H1 (cell line): ENCODE data around the gene KIAA0319L. TPM values are rescaled to one million over a fixed set of nuclear protein-coding genes. Genes with fewer than 3 reads are reported as not detected.

ENCODE experiments used
- CTCF ChIA-PET: fragments of 300-600 bp; sonication (Branson Sonifier 250); formaldehyde crosslinking; loops from one replicate; lab custom pipeline; 2021; ENCODE audit not compliant: partially characterized antibody; lab: Charles Lee
- POLR2A ChIA-PET: fragments of 300-600 bp; sonication (Branson Sonifier 250); formaldehyde crosslinking; loops from one replicate; lab custom pipeline; 2021; ENCODE audit warnings: inconsistent platforms; ENCODE audit not compliant: partially characterized antibody; lab: Charles Lee
- DNase-seq, 2 experiments: peaks; one replicate each; pipeline versions ENCODE4 v3.0.0 to v3.0.0-alpha.2; 2010 to 2022; ENCODE audit warnings: low spot score in 2 of 2, low read depth in 1 of 2, mixed read lengths in 1 of 2
- FAIRE-seq: peaks from 2 replicates; lab custom pipeline; 2011; peaks lifted over from hg19 to GRCh38; lab: Jason Lieb, UNC
- H2AFZ ChIP-seq: 2 replicates; pipeline ENCODE4 v1.8.1; 2012; ENCODE audit warnings: low read length, inconsistent platforms
- H2AK5ac ChIP-seq: 2 replicates; pipeline ENCODE4 v1.6.1; 2013; ENCODE audit warnings: low read depth, low read length
- H2BK120ac ChIP-seq: replicated peaks from 2 replicates; pipeline ENCODE3; 2013; ENCODE audit warnings: low read depth, low read length, inconsistent platforms
- H2BK12ac ChIP-seq: 2 replicates; pipeline ENCODE4 v1.6.1; 2013; ENCODE audit warnings: low read depth, low read length
- H2BK15ac ChIP-seq: 2 replicates; pipeline ENCODE4 v1.6.1; 2013; ENCODE audit warnings: low read length
- H2BK20ac ChIP-seq: 2 replicates; pipeline ENCODE4 v1.6.1; 2013; ENCODE audit warnings: low read length
- H2BK5ac ChIP-seq: 2 replicates; pipeline ENCODE4 v1.6.1; 2013; ENCODE audit warnings: low read depth, low read length
- H3K14ac ChIP-seq: 2 replicates; pipeline ENCODE4 v1.6.1; 2013; ENCODE audit warnings: inconsistent platforms; ENCODE audit not compliant: insufficient read length
- H3K18ac ChIP-seq: 2 replicates; pipeline ENCODE4 v1.6.1; 2013; ENCODE audit warnings: low read length; ENCODE audit errors: extremely low read depth
- H3K23ac ChIP-seq: 2 replicates; pipeline ENCODE4 v1.6.1; 2013; ENCODE audit warnings: inconsistent platforms; ENCODE audit not compliant: insufficient read length
- H3K23me2 ChIP-seq: 2 replicates; pipeline ENCODE4 v1.6.1; 2013; ENCODE audit warnings: low read depth, low read length
- H3K27ac ChIP-seq: 2 replicates; pipeline ENCODE4 v1.6.1; 2011; ENCODE audit warnings: low read depth, low read length, inconsistent platforms
- H3K27me3 ChIP-seq, 4 experiments: replicated peaks in 1 of 4; 1 replicate in 1 of 4; 2 replicates in 3 of 4; pipeline versions ENCODE4 v1.6.1 to v1.8.1; 2011 to 2013; ENCODE audit warnings: low read length in 3 of 4, mild to moderate bottlenecking in 3 of 4, inconsistent platforms in 2 of 4, mixed read lengths in 2 of 4, moderate library complexity in 1 of 4; ENCODE audit not compliant: control insufficient read depth in 3 of 4, insufficient read depth in 3 of 4; ENCODE audit errors: extremely low read depth in 1 of 4
- H3K36me3 ChIP-seq, 4 experiments: 2 replicates each; pipeline versions ENCODE4 v1.6.1 to v1.8.1; 2011 to 2013; ENCODE audit warnings: mild to moderate bottlenecking in 4 of 4, low read length in 3 of 4, moderate library complexity in 2 of 4, control low read depth in 1 of 4, inconsistent platforms in 1 of 4; ENCODE audit not compliant: insufficient read depth in 4 of 4, control insufficient read depth in 2 of 4
- H3K4ac ChIP-seq: replicated peaks from 2 replicates; pipeline ENCODE3; 2013; ENCODE audit warnings: low read length, low read depth, mixed read lengths, inconsistent platforms; ENCODE audit not compliant: insufficient read length
- H3K4me1 ChIP-seq, 4 experiments: replicated peaks in 1 of 4; 1 replicate in 1 of 4; 2 replicates in 3 of 4; pipeline versions ENCODE4 v1.6.1 to v1.8.1; 2011 to 2013; ENCODE audit warnings: low read length in 3 of 4, inconsistent platforms in 2 of 4, mixed read lengths in 1 of 4; ENCODE audit not compliant: insufficient read depth in 4 of 4, control insufficient read depth in 3 of 4
- H3K4me2 ChIP-seq, 2 experiments: 2 replicates each; pipeline versions ENCODE4 v1.6.1 to v1.8.1; 2011 to 2013; ENCODE audit warnings: low read depth in 2 of 2, low read length in 2 of 2, control low read depth in 1 of 2, inconsistent platforms in 1 of 2, mild to moderate bottlenecking in 1 of 2; ENCODE audit not compliant: insufficient read depth in 1 of 2
- H3K4me3 ChIP-seq, 4 experiments: fragments of 200-600, 300-600 bp in 1 of 4; sonication (generic), shearing (Covaris generic), sonication (Bioruptor Twin) in 1 of 4; 2 replicates each; pipeline versions ENCODE4 v1.5.1 to v1.8.1; 2011 to 2016; ENCODE audit warnings: low read length in 4 of 4, low read depth in 3 of 4, control low read depth in 2 of 4, inconsistent platforms in 2 of 4, mild to moderate bottlenecking in 2 of 4, mixed read lengths in 1 of 4, moderate library complexity in 1 of 4; ENCODE audit not compliant: insufficient read depth in 2 of 4; ENCODE audit errors: extremely low read depth in 1 of 4
- H3K56ac ChIP-seq: replicated peaks from 2 replicates; pipeline ENCODE3; 2013; ENCODE audit warnings: low read depth, mild to moderate bottlenecking, mixed read lengths, low read length, inconsistent platforms; ENCODE audit not compliant: insufficient read length
- H3K79me1 ChIP-seq: 2 replicates; pipeline ENCODE4 v1.6.1; 2013; ENCODE audit warnings: low read depth, low read length, control low read depth
- H3K79me2 ChIP-seq, 2 experiments: 2 replicates each; pipeline versions ENCODE4 v1.6.1 to v1.8.1; 2012 to 2013; ENCODE audit warnings: low read length in 2 of 2, mild to moderate bottlenecking in 2 of 2, inconsistent platforms in 1 of 2; ENCODE audit not compliant: insufficient read depth in 2 of 2, control insufficient read depth in 1 of 2
- H3K9ac ChIP-seq, 4 experiments: replicated peaks in 1 of 4; 1 replicate in 1 of 4; 2 replicates in 3 of 4; pipeline versions ENCODE4 v1.6.1 to v1.8.1; 2011 to 2013; ENCODE audit warnings: low read depth in 3 of 4, low read length in 3 of 4, control low read depth in 2 of 4, mild to moderate bottlenecking in 2 of 4, moderate library complexity in 2 of 4, inconsistent platforms in 1 of 4; ENCODE audit errors: extremely low read depth in 1 of 4
- H3K9me3 ChIP-seq, 2 experiments: 2 replicates each; pipeline versions ENCODE4 v1.6.1 to v1.8.1; 2012 to 2013; ENCODE audit warnings: mild to moderate bottlenecking in 2 of 2, moderate library complexity in 2 of 2, control low read depth in 1 of 2, inconsistent platforms in 1 of 2, low read depth in 1 of 2, low read length in 1 of 2, mixed read lengths in 1 of 2; ENCODE audit not compliant: insufficient read depth in 2 of 2
- H4K20me1 ChIP-seq, 2 experiments: replicated peaks in 1 of 2; 2 replicates each; pipeline versions ENCODE3 to v1.8.1; 2011 to 2013; ENCODE audit warnings: inconsistent platforms in 2 of 2, low read length in 2 of 2, mild to moderate bottlenecking in 1 of 2; ENCODE audit not compliant: insufficient read depth in 2 of 2, control insufficient read depth in 1 of 2
- H4K5ac ChIP-seq: 2 replicates; pipeline ENCODE4 v1.6.1; 2013; ENCODE audit warnings: low read length, low read depth, mixed read lengths, inconsistent platforms; ENCODE audit not compliant: insufficient read length
- H4K8ac ChIP-seq: 2 replicates; pipeline ENCODE4 v1.8.0; 2013; ENCODE audit warnings: mild to moderate bottlenecking, moderate library complexity, low read length, inconsistent platforms; ENCODE audit not compliant: insufficient read depth; ENCODE audit errors: extremely low read depth
- H4K91ac ChIP-seq: replicated peaks from 2 replicates; pipeline ENCODE3; 2013; ENCODE audit warnings: low read length, mixed read lengths, inconsistent platforms; ENCODE audit not compliant: insufficient read length
- ATF3 ChIP-seq: IDR thresholded peaks from 2 replicates; pipeline ENCODE4 v1.6.1; 2011; ENCODE audit warnings: low read depth, mild to moderate bottlenecking, low read length; ENCODE audit not compliant: insufficient read depth
- BACH1 ChIP-seq: IDR thresholded peaks from 2 replicates; pipeline ENCODE4 v1.6.1; 2012; ENCODE audit warnings: low read length, improper control_type of control experiment
- GABPA ChIP-seq: IDR thresholded peaks from 2 replicates; pipeline ENCODE4 v1.6.1; 2011; ENCODE audit warnings: mild to moderate bottlenecking, low read length, moderate library complexity, borderline replicate concordance; ENCODE audit not compliant: insufficient read depth
- HDAC6 ChIP-seq: IDR thresholded peaks from one replicate; pipeline ENCODE4 v1.7.1; 2012; ENCODE audit warnings: low read depth, mild to moderate bottlenecking, inconsistent platforms, low read length, moderate library complexity
- SP4 ChIP-seq: IDR thresholded peaks from 2 replicates; pipeline ENCODE4 v1.6.1; 2012; ENCODE audit warnings: low read length, inconsistent platforms
- USF2 ChIP-seq: IDR thresholded peaks from 2 replicates; pipeline ENCODE4 v1.6.1; 2011; ENCODE audit warnings: low read length, improper control_type of control experiment
- WGBS, 2 experiments: shearing (Covaris generic) in 1 of 2; methylation state at CpG; one replicate each; pipeline versions ENCODE4 v1.1.6 to v1.1.7; 2013 to 2015; ENCODE audit warnings: low lambda C conversion rate in 2 of 2, mixed read lengths in 2 of 2, inconsistent platforms in 1 of 2, low coverage in 1 of 2, missing lambda C conversion rate in 1 of 2; ENCODE audit not compliant: insufficient replicate concordance in 2 of 2, insufficient coverage in 1 of 2, insufficient read length in 1 of 2; ENCODE audit errors: extremely low coverage in 1 of 2, missing lambda C conversion rate in 1 of 2; 5-methylcytosine and 5-hydroxymethylcytosine counted together
- polyA plus RNA-seq, 7 experiments: library from polyadenylated mRNA; depleted of rRNA in 3 of 7; stranded (reverse) in 5 of 7; unstranded in 2 of 7; fragments of >200 nt in 5 of 7; fragments of 200-250 nt in 2 of 7; gene quantifications; 1 replicate in 5 of 7; 2 replicates in 1 of 7; 4 replicates in 1 of 7; pipeline versions ENCODE4 v1.2.1 to v1.2.3, GENCODE V29; 2011 to 2013; ENCODE audit warnings: missing spikeins in 2 of 7, mixed read lengths in 2 of 7
- total RNA-seq: library from RNA; stranded (reverse); fragmentation: NEBNext Ultra II Directional; extraction: Animal tissue kit (Norgen Biotek cat#: 25700); gene quantifications from 2 replicates; pipeline ENCODE4 v1.2.1, GENCODE V29; 2021

Gene KIAA0319L
- total and polyA plus RNA-seq, 2 of the 8 experiments (the other 6 are each of a cell fraction or from before 2014, with no cell fraction given), result 40.1 to 55.7 TPM

GRCh38 chr1:35461966-35462651 lies 95.1 kb downstream of the KIAA0319L start:
- no peak overlapping the region for H3K4me3 ChIP-seq
- no peak overlapping the region for H2BK120ac ChIP-seq
- no peak overlapping the region for H2AK5ac ChIP-seq
- H3K79me1 ChIP-seq, result no peaks in the 10 kb centered on the region
- ChIA-PET POLR2A (no interaction called here), CTCF (interaction anchor here (1.0 kb wide), 1 partner anchor 11 kb away, joined by 3 read pairs; no protein-coding TSS in a partner anchor)
- no peak overlapping the region for H2AFZ ChIP-seq
- WGBS, 2 experiments, result 77% methylated on average over 5 of the region's 5 CpGs; no CpG with 5 or more reads in 1 of the 2 experiments
- no peak overlapping the region for H3K4me2 ChIP-seq
- no peak overlapping the region for H3K18ac ChIP-seq
- H3K79me2 ChIP-seq, result no peaks in the 10 kb centered on the region
- no peak overlapping the region for H4K8ac ChIP-seq
- H3K23me2 ChIP-seq, result no peaks in the 10 kb centered on the region
- no peak overlapping the region for H2BK12ac ChIP-seq
- no peak for TF ChIP-seq ATF3
- no peak for TF ChIP-seq USF2
- no peak for TF ChIP-seq HDAC6
- no peak for TF ChIP-seq BACH1
- TF ChIP-seq SP4, result no peak
- no peak for TF ChIP-seq GABPA
- no peak overlapping the region for H4K5ac ChIP-seq
- no peaks in the 10 kb centered on the region for H3K4me1 ChIP-seq
- H3K9ac ChIP-seq, result no peak overlapping the region
- H3K27me3 ChIP-seq, result no peaks in the 10 kb centered on the region
- peaks cover 4 to 49% (median 30%) of the 10 kb centered on the region in 4 experiments; a peak in 7 of 8 replicates for H3K36me3 ChIP-seq
- no peak for DNase-seq
- no peak overlapping the region for H3K27ac ChIP-seq
- no peak overlapping the region for H2BK15ac ChIP-seq
- H2BK20ac ChIP-seq, result no peak overlapping the region
- no peak for FAIRE-seq
- no peak overlapping the region for H3K23ac ChIP-seq
- no peak overlapping the region for H4K91ac ChIP-seq
- no peak overlapping the region for H3K56ac ChIP-seq
- H3K9me3 ChIP-seq, result peaks cover 13 to 15% of the 10 kb centered on the region in 2 experiments
- H3K14ac ChIP-seq, result no peak overlapping the region
- H3K4ac ChIP-seq, result no peak overlapping the region
- no peak overlapping the region for H2BK5ac ChIP-seq
- no peaks in the 10 kb centered on the region for H4K20me1 ChIP-seq
